Measurements from ENCODE around the gene LAMA4.

LAMA4 gene

DNA sequence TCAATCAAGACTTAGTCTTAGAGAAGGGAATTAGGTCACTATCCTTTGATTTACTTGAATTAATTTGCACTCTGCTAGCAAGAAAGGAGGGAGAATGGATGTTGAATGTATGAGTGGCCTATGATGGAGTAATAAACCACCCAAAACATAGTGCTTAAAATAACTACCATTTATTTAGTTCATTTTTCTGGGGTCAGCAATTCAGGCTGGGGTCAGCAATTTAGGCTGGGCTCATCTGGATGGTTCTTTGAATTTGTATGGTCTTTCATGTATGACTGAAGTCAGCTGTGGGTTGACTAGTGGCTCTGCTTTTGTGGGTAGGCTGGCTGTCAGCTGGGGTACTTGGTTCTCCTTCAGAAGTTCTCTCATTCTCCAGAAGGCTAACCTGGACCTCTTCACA is 21.0 kb upstream of the LAMA4 start:
- no peak for DNase-seq

DNA sequence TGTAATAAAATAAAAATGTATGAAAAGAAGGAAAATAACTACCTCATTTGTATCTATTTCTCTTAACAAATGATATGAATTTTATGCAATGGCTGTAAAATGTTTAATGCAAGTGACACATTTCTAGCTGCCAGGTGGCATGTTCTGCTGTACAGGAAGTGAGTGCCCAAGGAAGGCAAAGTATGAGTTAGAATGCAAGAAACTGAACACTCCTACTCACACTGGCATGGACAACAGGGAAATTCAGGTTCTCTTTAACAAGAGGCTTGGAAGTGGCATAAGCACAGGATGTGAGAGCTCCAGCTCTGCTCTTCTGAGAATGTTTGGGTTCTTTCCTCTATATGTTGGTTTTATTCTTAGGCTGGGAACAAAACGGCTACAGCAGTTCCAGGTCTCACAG is 20.4 kb upstream of the LAMA4 start:
- DNase-seq, result no peak

DNA sequence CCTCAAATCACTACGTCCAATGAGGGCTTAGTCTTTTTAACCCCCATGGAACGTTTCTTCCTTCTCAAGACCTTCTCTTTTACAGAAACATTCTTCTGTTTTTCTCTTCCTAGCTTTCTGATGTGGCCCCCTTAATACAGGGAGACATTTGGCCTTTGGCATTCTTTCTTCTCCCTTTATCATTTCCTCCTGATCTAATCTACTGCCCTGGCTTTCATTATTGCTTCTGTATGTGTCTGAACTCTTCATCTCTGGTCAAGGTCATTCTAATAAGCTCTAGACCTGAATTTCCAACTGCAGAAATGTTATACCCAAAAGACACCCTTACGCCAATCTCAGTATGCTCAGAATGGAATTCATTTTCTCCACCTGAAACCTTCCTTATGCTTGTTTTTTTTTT is 18.4 kb upstream of the LAMA4 start:
- no peak for DNase-seq

DNA sequence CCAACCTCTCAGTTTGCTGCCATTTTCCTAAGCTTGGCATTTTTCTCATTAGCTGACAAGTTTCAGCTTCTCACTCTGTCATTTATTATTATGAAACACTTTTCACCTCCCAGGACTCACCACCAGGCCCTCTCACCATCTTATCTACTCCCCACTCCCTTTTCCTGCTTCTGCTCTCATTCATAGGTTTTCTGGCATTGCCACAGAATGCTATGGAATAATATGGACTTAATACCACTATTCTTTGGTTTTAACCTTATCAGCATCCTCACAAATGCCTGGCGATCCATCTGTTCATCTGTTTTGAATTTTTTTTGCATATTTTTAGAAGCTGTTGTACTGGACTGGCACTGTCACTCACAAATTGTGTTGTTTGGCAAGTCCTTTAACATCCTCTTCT is 16.4 kb upstream of the LAMA4 start:
- no peak for DNase-seq

DNA sequence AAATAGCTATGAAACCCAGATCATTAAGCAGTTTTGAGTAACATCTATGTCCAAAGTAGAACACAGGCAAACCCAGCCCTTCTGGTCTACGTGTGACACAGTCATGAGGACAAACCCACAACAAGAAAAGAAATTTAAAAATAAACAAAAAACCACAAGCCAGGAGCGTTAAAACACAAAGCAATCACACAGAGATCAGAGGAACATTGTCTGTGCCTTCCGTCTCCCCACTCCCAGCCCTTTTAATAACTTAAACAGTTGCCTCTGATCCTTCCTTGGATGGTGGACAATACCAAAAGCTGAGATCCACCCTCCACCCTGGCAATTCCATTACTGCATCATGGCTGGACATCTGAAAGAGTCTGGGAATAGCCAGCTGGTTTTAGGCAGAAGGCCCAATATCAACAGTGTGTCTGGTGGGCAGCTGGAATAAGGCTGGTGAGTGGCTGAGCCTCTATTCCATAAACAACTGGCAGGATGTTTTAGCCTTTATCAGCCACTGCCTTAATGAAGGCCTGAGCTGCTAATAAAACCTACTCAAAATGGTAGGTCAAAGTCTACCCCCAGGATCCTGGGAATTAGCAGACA is 15.7 kb upstream of the LAMA4 start:
- DNase-seq, result no peak

DNA sequence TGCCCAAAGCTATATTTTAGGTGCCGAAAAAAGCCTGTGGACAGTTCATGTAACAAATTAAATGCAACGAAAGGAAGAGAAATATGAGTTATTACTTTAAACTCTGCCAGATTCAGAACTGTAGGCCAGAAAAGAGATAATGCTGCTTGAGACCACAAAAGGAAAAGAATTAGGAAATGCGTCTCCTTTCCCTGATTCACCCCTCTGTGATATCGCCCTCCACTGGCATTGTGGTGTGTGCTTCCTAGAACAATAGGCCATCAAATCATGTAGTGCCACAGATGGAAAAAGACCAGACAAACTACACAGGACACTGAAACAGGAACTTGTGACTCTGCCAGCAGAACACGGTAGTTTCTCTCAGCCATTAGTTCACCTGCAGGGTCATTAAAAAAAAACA is 14.7 kb upstream of the LAMA4 start:
- DNase-seq, result no peak

DNA sequence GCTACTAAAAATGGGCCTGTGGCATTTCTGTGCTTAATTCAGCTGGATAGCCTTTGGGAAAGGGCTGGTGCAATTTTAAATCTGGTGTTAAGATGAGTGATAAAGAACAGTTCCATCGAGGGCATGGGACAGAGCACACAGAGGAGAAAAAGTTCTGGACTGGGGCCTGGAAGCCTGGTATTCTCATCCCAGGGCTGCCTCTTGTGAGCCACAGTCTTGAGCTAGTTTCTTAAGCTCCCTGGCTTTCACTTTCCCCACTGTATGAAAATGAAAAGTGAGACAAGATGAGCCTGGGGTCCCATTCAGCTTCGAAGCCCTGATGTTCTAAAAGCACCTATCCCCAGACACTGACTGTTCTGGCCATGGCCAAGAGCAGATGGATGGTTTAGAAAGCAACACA is 14.3 kb upstream of the LAMA4 start:
- no peak for DNase-seq

DNA sequence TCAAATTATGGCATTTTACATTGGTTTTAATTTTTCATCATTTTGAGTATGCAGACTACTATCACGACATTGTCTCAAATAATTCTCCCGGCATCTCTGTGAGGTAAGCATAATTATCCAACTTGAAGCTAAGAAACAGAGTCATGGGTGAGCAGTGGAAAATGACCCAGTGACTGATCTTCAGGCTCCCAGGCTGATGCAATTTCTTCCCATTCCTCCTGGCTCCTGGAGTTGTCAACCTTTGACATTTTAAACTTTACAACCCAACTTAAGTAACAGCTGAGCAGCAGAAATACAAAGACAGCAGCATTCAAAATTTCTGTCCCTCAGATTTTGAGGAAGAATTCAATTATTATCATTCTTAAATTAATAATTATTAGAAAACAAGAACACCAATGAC is 13.7 kb upstream of the LAMA4 start:
- no peak for DNase-seq

DNA sequence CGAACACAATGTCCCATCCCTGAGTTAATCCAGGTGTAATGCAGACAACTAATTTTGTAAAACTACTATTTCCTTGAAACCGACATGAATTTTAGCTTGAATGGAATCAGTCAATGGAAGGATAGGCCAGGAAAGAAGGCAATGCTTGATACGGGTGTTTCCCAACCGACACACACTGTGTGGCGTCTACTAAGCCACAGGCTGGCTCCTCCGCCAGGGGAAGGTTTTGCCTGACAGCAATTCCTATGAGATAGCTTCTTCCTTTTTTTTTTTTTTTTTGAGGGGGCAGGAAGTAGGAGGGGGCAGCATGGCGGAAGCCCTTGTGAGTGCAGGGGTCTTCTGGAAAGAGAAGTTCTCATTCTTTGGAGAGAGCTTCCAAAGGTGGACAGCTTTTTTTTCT is 12.0 kb upstream of the LAMA4 start:
- DNase-seq, result no peak

DNA sequence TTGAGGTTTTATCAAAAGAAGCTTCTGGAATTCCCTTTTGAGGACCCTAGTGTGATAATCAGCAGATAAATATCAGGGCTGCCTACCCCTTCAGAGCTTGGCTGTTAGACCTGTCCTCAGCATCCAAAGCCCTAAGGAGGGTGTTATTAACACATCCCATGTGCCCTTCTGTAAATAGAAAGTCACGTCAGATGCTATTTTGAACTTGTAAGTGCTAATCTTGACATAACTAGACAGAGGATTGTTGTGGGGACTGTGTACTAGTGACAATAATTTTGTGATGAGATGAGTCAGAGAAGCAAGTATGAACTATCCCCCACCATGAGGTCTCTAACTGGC is 4.9 kb upstream of the LAMA4 start:
- DNase-seq, result no peak

DNA sequence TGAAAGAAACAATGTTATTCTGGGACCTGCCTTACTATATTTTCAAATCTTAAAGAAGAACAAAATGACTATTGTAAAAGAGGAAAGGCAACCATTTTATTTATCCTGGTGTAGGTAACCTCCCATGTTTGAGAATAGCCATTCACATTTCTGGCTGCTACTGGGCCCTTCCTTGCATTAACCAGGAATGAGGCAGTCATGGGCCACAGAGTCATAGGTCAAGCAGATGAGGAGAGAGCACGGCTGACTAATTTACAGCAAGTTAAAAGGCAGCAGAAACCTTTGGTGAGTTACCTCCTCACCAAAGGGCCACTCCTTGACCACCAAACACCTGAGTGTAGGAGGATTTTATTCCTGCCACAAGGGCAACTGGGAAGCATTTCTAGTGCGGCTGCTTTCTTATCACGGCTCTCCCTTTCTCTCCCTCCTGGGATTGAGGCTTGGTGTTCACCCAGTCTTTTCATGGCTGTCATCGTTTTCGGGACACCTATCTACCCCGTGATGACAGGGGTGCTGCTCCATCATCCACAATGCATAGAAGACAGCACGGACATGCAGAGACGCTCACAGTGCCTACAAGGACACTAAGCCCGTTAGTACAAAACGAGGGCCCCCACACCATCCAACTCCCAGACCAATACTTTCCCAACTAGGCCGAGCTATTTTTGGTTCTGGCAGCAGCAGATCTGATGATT is 4.4 kb upstream of the LAMA4 start:
- DNase-seq, result no peak

DNA sequence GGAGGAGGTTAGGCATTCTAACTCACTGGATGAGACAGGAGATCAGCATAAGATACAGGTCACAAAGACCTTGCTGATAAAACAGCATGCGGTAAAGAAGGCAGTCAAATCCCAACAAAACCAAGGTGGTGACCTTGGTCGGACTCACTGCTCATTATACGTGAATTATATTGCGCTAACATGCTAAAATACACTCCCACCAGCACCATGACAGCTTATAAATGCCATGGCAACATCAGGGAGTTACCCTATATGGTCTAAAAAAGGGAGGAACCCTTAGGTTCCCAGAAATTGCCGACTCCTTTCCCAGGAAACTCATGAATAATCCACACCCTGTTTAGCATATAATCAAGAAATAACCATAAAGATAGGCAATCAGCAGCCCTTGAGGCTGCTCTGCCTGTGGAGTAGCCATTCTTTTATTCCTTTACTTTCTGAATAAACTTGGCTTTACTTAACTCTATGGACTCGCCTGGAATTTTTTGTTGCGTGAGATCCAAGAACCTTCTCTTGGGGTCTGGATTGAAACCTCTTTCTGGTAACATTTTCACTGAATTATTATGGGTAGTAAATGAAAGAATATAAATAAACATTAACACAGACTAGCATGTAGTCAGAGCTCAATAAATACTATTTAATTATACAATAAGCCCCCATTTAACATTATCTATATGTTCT is 3.0 kb upstream of the LAMA4 start:
- DNase-seq, result no peak

DNA sequence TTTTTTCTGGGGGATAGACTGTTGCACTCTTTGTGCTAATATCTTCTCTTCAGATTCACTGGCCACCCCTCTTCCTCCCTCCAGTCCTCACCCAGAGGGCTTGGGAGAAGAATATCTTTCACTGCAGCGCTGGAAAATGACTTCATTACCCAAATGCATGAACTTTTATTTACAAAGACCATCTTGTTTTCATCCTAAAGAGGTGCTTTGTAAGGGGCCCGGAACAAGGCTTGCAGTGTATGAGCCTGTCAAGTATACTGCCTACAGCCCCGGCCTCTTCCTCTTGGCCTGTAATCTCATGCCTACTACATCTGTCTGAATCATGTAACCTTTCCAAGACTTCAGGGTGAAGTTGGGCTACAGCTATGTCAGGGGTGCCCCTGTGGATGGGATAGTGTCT is 554 bp upstream of the LAMA4 start:
- DNase-seq, result no peak

DNA sequence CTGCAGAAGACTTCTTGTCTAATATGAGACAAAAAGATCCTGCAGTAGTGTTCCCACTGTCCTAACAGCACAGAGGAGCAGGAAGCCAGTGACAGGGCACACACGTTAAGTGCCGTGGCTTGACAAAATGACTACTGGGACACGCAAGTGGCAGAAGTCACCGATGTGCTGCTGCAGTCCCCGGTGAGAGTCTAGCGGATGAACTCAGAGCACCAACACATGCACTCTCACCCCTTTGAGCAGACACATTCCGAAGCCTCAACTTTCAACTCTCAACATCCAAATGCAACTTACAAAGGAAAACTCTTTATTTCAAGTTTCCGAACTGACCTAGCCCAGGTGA is 898 bp downstream of the LAMA4 start:
- DNase-seq, result no peak

DNA sequence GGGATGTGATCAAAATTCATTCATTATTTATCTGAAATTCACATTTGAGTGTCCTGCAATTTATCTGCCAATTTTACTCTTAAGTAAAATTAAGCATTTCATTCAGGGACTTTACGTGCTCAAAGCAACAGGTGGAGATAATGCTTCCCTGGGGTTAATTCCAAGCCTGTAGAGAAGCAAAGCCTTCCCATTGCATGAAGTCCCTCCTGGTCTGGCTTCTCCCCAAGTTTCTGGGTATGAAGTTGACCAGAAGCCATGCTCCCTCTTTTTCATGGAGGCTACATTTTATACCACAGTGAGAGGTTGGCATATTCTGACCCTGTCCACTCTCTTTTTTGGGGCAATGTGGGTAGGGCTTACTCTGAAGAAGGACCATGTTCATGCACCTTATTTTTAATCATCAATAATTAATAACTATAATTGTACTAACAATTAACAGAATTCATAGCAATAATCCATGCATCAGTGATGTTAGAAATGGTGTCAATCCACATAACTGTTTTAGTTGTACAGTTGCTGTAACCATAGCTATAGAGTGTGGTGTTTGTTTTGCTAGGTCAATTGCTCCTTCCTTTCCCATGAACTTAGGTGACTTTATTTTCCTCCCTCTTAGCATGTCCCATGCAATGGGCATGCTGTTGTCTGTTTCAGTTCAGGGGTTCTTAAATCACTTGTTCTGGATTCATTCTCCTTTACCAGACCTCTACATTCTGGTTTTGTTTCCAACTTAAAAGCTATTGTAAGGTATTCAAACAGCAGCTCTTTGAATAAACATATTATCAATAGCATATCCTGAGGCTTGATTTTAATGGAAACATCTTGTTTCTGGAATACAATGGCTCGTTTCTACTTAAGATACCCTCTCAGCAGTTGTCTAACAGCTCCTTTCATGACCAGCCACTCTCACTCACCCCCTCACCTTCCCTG is 1.5 kb downstream of the LAMA4 start:
- no peak for DNase-seq

DNA sequence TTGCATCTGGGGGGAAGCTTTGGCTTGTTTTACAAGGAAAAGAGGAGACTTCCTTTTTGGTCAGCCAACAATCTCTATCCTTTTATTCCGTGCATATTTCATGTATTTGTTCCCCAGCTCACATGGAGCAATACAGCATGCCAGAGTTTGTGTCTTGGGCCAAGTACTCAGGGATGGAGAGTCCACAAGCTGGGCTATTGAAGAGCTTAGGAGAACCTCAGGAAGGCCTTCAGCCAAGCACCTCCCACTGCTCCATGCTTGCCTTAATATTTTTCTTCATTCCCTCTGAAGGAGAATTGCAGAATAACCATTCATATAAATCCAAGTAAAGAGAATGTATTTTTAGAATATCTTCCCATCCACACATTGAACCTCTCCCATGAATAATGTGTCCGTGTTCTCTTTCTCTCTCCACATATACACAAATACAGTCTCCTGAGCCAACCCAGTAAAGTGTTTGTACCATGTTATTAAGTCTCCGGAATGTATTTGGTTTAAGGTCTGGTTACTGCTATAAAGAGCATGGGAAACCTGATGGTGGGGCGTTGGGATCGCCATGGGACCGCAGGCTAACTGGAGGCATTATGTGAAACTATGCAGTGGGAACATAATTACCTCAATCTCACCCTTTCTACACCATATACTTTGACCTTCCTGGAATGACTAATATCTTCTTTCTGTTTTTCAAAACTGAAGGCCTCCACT is 3.0 kb downstream of the LAMA4 start:
- DNase-seq, result no peak

DNA sequence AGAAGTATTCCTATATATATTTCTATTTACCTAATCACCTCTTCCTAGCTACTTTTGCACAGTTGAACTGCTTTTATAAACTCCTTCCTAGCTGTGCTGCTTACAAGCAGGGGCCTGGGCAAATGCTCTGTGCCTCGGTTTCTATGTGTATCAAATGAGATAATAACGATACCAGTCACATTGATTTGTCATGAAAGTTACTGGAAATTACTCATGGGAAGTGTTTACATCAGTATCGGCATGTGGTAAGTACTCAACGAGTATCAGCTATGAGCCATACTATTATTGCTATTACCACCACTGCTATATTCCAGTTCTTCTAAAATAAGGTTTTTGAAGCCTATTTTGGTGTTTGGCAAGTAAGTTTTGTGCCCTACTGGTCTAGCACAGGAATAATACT is 4.9 kb downstream of the LAMA4 start:
- DNase-seq, result no peak

DNA sequence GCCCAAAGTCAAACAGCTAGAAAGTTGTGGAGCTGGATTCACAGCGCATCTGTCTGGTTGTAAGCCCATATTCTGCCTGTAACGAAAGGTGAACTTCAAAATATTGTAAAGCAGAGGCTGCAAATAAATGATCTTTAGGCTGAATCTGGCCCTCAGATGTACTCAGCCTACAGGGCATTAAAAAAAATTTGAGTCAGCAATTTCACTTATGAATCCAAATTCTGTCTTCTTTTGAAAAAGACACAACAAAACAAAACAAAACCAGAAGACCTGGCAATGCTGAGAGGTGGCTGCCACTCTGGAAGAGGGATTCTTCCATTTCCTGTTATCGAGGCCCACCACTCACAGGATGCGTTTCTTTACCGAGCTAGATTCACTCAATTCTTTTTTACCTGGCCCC is 7.1 kb downstream of the LAMA4 start:
- DNase-seq, result no peak

DNA sequence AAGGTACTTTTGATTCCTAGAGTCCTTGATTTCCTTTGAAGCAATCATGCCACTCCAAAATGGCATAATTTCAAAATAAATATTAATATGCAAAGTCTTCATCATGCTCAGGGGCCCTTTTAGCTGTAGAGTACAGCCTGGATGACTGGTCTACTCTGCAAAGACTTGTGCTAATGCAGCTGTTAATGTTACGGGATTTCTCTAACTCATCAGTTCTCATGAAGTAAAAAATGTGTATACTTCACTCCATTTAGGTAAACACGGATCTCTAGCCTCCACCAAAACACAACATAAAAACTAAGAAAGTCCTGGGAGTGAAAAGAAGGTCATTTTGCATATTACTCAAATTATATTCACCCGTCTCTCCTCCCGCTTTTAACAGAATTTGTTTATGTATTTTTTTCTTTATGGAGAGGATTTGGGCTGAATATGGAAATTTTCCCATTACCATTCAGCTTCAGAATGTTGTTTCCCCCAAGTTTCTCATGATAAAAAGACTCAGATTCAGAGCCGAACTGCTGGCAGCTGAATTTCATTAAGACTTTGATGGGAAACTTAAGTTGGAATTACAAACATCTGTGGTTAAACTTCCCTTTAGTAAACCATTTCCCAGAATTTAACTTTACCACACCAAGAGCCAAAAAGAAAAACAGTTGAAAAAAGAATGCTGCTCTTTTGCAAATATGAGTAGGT is 8.7 kb downstream of the LAMA4 start:
- DNase-seq, result no peak

DNA sequence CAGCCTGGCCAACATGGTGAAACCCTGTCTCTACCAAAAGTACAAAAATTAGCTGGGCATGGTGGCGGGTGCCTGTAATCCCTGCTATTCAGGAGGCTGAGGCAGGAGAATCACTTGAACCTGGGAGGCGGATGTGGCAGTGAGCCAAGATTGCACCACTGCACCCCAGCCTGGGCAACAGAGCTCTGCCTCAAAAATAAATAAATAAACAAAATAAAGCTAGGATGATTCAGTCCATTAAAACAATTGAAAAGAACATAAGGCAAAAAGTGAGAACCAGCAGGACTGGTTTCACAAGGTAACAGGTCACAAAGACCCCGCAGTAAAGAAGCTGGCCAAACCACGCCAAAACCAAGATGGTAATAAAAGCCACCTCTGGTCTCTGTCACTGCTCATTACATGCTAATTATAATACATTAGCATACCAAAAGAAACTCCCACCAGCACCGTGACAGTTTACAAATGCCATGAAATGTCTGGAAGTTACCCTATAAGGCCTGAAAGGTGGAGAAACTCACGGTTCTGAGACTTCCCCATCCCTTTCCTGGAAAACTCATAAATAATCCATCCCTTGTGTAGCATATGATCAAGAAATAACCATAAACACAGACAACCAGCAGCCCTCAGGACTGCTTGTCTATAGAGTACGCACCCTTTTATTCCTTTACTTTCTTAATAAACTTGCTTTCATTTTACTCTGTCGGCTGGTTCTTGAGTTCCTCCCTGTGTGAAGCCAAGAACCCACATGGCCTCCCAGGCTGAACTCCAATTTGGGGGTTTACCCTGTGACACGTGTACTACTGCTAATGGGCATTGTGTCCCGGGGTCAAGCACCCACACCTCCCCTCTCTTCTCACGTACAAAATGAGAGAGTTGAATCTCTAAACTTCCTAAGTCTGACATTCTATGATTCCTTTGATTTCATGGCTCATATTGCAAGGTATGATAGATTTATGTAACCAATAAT is 10.2 kb downstream of the LAMA4 start:
- no peak for DNase-seq

DNA sequence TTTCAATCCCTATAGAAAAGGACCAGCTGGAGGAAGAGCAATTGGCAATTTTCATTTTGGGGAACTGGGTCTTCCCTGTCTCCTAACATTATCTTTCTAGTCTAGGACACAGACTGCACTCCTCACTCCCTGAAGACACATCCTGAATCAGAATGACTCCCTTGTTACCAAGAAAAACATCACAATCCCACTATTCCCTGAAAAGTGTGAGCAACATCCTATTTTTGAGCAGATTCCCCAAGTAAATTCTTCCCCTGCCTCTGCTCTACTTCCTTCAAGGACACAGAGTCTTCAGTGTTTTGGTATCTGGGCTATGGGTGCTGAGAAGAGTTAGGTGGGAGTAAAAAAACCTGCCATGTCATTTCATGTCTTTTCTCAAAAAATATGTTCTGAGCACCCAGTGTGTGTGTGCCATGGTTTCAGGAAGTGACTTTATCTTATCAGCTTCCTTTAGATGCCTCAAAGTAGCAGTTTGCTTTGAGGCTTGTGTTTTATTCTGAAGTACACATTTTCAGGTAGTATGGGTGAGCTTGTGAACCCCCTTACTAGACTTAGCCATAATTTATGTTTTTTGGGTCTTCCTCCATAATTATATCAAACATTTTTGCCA is 12.4 kb downstream of the LAMA4 start:
- no peak for DNase-seq
